GM12874 (cell line): Measurements from ENCODE around the gene CEP350.

Experiments
- CTCF ChIP-seq: IDR thresholded peaks from 2 replicates; pipeline ENCODE4 v1.5.1; 2011; ENCODE audit warnings: low read depth, mild to moderate bottlenecking, control low read depth, low read length, moderate library complexity; ENCODE audit not compliant: insufficient read depth

Gene CEP350

DNA sequence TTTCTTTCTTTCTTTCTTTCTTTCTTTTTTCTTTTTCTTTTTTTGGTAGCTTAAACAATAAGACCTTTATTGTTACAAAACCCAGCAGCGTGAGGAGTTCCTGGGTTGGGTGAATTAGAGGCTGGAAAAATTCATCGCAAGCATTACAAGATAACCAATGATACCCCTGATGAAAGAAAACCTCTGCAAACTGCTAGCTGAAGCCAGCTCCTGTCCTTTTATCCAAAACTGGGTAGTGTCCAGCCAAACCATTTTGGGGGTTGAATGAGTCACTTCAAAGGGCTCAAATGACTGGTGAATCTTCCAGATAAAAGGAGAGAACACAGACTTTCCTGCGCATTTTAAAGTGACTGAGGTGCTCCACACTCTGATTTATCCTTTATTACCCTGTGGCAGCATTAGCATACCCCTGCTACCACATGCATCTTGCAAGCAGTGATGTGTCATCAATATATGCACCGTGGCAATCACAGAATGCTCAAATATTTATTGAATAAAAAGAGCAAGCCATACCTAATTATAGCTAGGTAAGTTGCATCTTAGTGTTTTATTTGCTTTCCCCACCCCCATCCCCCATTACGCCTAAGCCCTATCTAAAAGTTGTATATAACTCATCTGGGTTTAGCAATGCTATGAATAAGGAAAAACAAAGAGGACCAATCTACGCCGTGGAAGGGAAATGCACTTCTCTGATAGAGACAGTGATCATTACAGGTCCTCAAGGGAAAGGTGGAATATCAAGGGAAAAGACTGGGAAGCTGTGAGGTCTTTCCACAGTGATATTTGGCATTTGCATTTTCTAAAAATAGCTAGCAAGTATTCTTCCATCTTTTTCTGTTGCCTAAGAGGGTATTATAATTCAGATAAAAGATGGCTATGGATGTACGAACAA lies 32.4 kb upstream of the CEP350 start:
- TF ChIP-seq CTCF, result no peak

GRCh38 chr1:179923029-179923428 lies 31.6 kb upstream of the CEP350 start:
- no peak for TF ChIP-seq CTCF

- no peak for TF ChIP-seq CTCF
Observed at GRCh38 chr1:179924268-179924667, 30.3 kb upstream of the CEP350 start.

- no peak for TF ChIP-seq CTCF
Observed at GRCh38 chr1:179925302-179925701, 29.3 kb upstream of the CEP350 start.

GRCh38 chr1:179925922-179926849 lies 28.4 kb upstream of the CEP350 start:
- TF ChIP-seq CTCF, result no peak

DNA sequence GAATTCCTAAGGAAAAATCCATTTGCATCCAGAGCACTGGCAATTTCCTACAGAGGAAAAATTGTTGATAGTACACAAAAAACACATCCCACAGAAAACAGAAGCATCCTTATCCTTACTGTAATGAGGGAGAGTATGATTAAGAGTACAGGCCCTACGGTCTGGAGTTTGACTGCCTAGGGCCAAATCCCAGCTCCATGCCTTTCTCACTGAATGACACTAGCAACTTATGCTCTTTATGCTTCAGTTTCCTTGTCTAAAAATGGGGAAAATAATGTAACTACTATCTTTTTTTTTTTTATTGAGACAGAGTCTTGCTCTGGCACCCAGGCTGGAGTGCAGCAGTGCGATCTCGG lies 27.8 kb upstream of the CEP350 start:
- no peak for TF ChIP-seq CTCF

GRCh38 chr1:179929955-179930798 lies 24.4 kb upstream of the CEP350 start:
- TF ChIP-seq CTCF, result no peak
